ENCODE data around the gene ADAP1. TPM values are rescaled to one million over a fixed set of nuclear protein-coding genes. Genes with fewer than 3 reads are reported as not detected.
A peak's percentile ranks its signal among the peaks of the same experiment; 100 is the strongest.
"Not testable (repeated sequence)": the region's sequence is repeated elsewhere in the genome, so short reads cannot be mapped to it uniquely, and the experiment has no call there.

The ADAP1 gene
- total and polyA plus RNA-seq, 8 donors = 10.9 to 41.2 (median 14.4) TPM

DNA sequence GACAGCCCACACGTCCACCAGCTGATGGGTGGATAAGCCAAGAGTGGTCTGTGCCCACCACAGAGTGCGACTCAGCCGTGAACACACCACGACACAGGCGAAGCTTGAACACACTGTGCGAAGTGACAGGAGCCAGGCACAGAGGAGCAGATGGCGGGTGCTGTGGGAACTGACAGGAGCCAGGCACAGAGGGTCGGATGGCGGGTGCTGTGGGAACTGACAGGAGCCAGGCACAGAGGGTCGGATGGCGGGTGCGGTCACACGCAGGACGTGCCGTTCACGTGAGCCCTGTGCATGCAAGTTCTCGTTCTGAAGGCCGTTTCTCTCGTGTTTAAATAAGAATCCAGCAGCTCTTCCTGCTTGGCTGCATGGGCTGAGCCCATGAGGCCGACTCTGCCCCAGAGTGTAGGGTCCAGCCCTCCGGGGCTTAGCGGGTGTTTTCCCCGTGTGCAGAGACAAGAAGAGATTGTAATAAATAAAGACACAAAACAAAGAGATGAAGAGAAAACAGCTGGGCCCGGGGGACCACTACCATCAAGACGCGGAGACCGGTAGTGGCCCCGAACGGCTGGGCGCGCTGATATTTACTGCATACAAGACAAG, 5.9 kb upstream of the ADAP1 start:
- Histone ChIP-seq H3K27me3 (no peaks in the 10 kb centered on the region), H3K4me1 (no peaks in the 10 kb centered on the region), H3K4me3 (no peak overlapping the region), H3K27ac (no peak overlapping the region), H3K9me3 (no peaks in the 10 kb centered on the region), H3K36me3 (no peaks in the 10 kb centered on the region)
- WGBS, 2 donors = 64 to 71% methylated on average over 31 of the region's 31 CpGs
- TF ChIP-seq, protein P1, sequence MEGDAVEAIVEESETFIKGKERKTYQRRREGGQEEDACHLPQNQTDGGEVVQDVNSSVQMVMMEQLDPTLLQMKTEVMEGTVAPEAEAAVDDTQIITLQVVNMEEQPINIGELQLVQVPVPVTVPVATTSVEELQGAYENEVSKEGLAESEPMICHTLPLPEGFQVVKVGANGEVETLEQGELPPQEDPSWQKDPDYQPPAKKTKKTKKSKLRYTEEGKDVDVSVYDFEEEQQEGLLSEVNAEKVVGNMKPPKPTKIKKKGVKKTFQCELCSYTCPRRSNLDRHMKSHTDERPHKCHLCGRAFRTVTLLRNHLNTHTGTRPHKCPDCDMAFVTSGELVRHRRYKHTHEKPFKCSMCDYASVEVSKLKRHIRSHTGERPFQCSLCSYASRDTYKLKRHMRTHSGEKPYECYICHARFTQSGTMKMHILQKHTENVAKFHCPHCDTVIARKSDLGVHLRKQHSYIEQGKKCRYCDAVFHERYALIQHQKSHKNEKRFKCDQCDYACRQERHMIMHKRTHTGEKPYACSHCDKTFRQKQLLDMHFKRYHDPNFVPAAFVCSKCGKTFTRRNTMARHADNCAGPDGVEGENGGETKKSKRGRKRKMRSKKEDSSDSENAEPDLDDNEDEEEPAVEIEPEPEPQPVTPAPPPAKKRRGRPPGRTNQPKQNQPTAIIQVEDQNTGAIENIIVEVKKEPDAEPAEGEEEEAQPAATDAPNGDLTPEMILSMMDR (IDR thresholded peaks at IDR 0.05) = no peak
- DNase-seq (peak in 3 of 6 donors; percentile 9 to 36 (median 27)), ATAC-seq (no peak), FAIRE-seq (no peak)
- intact Hi-C loops (cut with DNase I) = no loop called here

DNA sequence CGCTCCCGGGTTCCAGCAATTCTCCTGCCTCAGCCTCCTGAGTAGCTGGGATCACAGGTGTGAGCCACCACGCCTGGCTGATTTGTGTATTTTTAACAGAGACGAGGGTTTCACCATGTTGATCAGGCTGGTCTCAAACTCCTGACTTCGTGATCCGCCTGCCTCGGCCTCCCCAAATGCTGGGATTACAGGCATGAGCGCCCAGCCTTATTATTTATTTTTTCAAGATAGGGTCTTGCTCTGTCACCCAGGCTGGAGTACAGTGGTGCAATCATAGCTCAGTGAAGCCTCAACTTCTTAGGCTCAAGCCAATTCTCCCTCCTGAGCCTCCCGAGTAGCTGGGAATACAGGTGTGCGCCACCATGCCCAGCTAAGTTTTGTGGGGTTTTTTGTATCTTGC, 5.3 kb upstream of the ADAP1 start:
- not testable (repeated sequence) for H3K27ac ChIP-seq, H3K4me3 ChIP-seq, H3K36me3 ChIP-seq, FAIRE-seq, H3K9me3 ChIP-seq, H3K27me3 ChIP-seq, H3K4me1 ChIP-seq, ATAC-seq
- 87 to 92% methylated on average over 10 of the region's 10 CpGs for WGBS, 2 donors
- DNase-seq = peak in 2 of 6 donors; percentile 1 to 8
- intact Hi-C loops (cut with DNase I) = loop anchor here in 1 of 3 donors (10.0 kb wide), 1 partner anchor 55 kb away; no protein-coding TSS in a partner anchor

DNA sequence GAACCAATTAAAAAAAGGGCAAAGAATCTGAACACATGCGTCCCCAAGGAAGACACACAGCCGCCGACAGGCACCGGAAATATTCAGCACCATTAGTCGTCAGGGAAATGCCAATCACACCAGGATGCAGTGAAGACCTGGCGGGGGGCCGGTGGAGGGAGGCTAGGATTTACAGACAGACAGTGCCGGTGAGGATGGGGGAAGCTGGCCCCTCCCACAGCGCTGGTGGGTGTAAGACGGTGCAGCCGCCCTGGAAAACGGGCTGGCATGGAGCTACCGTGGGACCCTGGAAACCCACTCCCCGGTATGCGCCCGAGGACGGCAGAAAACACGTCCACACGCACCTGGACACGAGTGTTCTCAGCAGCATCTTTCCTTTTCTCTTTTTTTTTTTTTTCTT, 4.8 kb upstream of the ADAP1 start:
- H3K27ac ChIP-seq = no peak overlapping the region
- FAIRE-seq (no peak), ATAC-seq (no peak), DNase-seq (peak in 3 of 6 donors; percentile 25 to 44 (median 26))
- H3K9me3 ChIP-seq = no peaks in the 10 kb centered on the region
- 75% methylated on average over 20 of the region's 20 CpGs for WGBS, 2 donors
- H3K27me3 ChIP-seq = no peaks in the 10 kb centered on the region
- TF ChIP-seq, protein P1 (IDR thresholded peaks at IDR 0.05) = no peak
- intact Hi-C loops (cut with DNase I) = loop anchor here in 1 of 3 donors (10.0 kb wide), 1 partner anchor 54 kb away; no protein-coding TSS in a partner anchor
- H3K36me3 ChIP-seq = no peaks in the 10 kb centered on the region
- no peaks in the 10 kb centered on the region for H3K4me1 ChIP-seq
- H3K4me3 ChIP-seq = no peak overlapping the region

DNA sequence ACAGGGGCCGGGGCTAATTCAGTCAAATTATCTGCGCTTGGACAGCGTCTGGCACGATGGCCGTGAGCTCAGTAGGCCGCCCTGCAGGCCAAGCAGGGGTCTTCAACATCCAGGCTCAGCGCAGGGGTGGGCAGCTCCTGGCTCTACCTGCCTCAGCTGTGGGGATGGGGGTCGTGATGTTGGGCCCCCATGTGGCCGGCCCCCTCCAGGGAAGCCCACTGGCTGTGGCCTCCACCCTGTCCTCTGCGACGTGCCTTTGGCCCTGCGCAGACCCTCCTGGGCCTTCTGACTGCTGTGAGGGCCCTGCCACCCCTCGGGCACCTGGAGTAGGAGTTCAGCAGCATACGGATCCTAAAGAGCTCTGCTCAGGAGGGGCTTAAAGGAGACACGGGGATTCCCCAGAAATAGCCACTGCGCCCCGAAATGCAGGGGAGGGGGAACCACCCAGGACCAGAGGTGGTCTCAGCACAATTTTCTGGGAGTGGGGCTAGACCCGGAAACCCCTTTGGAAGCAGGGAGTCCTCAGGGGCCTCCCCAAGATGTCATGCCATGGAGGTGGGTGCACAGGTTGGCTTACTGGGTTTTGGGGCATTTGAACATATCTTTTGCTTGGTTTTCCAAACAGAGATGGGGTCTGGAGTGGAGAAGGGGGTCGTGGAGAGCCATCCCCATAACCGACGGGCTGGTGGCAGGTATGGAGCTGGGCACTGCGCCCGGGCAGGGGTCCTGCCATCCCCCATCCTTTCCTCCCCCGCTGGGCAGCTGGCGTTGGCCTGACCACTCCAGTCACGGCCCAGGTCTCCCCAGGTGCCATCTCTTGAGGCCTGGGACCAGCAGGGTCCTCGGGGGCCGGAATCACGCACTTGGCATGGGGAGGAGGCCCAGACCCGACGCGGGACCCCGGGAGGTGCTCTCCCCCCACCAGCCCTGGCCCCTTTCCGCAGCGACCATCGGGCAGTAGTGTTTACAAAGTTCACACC, 4.0 kb upstream of the ADAP1 start:
- peaks cover 0 to 3% (median 0%) of the 10 kb centered on the region in 3 donors for H3K4me1 ChIP-seq
- DNase-seq (peak in 3 of 6 donors; percentile 20 to 62 (median 54)), FAIRE-seq (no peak), ATAC-seq (no peak)
- no peaks in the 10 kb centered on the region for H3K36me3 ChIP-seq
- H3K4me3 ChIP-seq = no peak overlapping the region
- TF ChIP-seq, protein P1 (IDR thresholded peaks at IDR 0.05) = no peak
- no peaks in the 10 kb centered on the region for H3K27me3 ChIP-seq
- 71 to 82% methylated on average over 36 of the region's 36 CpGs for WGBS, 2 donors
- H3K9me3 ChIP-seq = no peaks in the 10 kb centered on the region
- intact Hi-C loops (cut with DNase I) = loop anchor here in 1 of 3 donors (10.0 kb wide), 1 partner anchor 54 kb away; no protein-coding TSS in a partner anchor
- H3K27ac ChIP-seq = no peak overlapping the region
